Mucosa of gallbladder (tissue), 1 donor: ENCODE results near the gene LRRC75A. TPM values are rescaled to one million over a fixed set of nuclear protein-coding genes. Genes with fewer than 3 reads are reported as not detected.
"Not testable (repeated sequence)": the region's sequence is repeated elsewhere in the genome, so short reads cannot be mapped to it uniquely, and the experiment has no call there.

ENCODE experiments used
- DNase-seq: peaks from one replicate; pipeline ENCODE4 v3.0.0-alpha.2; 2020; ENCODE audit warnings: low spot score
- total RNA-seq: library from RNA; stranded (reverse); gene quantifications from one replicate; pipeline ENCODE4 v1.2.1, GENCODE V29; 2021
- donor health status: DM: no; HTN: no; CAD: no.

LRRC75A gene
- total RNA-seq, 1 donor from 2014 or later = 7.0 TPM

DNA sequence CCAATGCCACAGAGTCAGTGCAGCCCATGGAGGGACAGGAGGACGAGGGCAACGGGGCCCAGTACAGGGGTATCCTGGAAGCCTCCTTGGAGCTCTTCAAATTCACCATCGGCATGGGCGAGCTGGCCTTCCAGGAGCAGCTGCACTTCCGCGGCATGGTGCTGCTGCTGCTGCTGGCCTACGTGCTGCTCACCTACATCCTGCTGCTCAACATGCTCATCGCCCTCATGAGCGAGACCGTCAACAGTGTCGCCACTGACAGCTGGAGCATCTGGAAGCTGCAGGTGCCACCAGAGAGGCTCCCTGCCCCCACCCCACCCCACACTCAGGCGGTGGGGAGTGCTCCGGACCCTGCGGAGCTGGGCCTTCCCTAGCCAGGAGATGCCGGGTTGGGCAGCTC, 60.0 kb downstream of the LRRC75A start:
- DNase-seq = no peak

DNA sequence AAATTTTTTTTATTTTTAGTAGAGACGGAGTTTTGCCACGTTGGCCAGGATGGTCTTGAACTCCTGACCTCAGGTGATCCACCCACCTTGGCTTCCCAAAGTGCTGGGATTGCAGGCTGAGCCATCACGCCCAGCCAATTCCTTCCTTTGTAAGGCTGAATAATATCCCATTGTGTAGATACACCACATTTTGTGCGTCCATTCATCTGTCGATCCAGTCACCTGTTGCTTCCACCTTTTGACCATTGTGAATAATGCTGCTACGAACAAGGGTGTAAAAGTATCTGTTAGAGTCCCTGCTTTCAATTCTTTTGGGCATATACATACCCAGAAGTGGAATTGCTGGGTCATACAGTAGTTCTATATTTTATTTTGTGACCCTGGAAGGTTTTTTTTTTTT, 61.3 kb downstream of the LRRC75A start:
- no peak for DNase-seq

DNA sequence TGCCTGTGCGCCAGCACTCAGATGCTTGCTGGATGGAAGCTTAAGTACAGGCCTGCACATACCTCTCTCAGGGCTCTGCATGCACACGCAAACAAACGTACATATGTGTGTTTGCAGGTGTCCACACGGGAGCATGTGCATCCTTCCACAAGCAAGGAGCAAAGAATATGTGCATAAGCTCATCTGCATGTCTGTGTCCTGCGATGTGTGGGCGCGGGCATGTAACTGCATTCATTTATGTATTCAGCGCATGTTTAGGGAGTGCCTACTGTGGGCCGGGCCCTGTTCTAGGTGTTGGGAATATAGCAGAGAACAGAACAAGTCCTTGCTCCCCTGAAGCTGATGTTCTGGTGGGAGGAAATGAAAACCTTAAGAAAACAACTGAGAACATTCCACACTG, 62.9 kb downstream of the LRRC75A start:
- DNase-seq = no peak

DNA sequence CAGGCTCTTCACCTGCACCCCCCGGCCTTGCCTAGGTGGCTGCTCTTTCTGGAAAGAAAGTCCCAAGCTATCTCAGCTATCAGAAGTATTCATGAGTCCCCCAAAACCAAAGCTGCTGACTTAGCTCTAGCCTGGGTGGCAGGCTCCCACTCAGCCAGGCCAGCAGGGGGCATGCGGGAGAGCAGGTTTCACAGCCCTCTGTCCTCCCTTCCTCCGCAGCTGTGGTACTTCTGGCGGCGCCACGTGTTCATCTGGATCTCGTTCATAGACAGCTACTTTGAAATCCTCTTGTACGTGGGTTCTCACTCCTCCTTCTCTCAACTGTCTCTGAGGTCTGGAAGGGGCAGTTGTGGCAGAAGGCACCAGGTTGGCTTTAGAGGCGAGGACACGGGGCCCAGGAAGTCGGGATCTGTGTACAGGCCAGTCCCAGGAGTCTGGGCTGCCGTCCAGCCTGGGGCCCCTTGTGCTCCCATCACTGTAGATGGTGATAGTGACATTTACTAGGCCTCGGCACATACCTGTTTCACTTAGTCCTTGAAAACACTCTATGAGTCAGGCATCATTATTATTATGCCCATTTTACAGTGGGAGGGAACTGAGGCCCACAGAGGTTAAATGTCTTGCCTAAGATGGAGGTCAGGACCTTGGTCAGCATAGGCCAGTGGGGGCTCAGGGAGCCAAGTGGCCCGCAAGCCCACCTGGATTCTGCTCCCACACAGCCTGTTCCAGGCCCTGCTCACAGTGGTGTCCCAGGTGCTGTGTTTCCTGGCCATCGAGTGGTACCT, 63.7 kb downstream of the LRRC75A start:
- DNase-seq = peak; percentile 47

DNA sequence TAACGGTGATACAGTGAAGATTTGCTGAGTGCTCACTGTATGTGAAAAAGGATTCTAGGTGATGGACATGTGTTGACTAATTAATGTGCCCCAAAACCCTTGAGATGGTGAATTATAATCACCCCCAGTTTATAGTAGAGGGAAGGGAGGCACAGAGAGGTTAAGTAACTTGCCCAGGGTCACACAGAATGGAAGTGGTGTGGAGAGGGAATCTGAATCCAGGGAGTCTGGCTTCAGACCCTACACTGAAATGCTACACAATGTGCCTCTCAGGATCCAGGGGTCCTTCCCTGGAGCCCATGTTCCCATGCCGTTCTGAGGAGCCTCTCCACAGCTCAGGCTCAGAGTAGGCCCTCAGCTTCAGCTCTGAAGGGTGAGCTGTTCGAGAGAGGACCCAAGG, 65.0 kb downstream of the LRRC75A start:
- no peak for DNase-seq

DNA sequence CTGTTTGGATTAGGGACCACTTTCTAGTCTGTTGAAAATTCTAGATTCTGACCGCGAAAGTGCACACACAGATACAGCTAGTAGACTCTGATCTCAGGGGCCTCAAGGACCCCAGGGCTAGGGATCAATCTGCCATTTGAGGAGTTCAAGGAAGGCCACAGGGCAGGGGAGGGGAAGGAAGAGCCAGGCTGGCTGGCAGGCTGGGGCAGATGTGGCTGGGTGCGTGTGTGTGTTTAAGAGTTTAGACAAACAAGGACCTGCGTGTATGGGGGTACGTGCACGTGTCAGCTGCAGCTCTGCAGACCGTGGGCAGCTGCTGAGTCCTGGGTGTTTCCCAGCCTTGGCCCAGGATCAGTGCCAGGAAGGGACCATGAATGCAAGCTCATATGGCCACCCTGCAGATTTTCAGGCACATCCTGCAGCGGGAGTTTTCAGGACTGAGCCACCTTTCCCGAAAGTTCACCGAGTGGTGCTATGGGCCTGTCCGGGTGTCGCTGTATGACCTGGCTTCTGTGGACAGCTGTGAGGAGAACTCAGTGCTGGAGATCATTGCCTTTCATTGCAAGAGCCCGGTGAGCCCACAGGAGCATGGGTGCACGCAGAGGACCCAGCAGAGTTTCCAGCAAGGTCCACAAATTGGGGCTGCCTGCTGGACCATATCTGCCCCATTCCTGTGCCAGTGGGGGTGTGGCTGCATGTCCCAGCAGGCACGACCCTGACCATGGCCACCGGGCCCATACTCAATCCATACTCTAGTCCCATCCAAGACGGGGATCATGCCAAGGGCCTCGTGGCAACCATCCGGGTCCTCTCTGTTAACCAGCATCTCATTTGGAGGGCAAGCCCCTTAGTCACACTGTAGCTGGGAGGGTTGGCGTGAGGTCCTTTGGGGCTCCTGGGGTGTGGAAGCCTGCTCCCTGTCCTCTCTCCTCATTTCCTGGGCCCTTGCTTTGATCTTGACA, 66.0 kb downstream of the LRRC75A start:
- no peak for DNase-seq

DNA sequence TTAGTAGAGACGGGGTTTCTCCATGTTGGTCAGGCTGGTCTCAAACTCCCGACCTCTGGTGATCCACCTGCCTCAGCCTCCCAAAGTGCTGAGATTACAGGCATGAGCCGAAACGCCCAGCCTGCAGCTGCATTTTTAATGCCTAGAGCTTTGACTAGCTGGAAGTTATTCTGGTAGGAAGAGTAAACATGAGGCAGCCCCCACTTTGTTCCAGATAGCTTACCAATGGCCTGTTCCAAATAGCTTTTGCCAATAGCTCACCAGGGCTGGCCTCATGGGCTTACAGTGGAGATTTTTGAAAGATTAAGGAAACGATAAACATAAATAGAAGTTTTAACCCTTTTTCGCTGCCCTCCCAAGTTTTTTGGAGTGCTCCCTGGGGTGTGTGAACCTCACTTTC, 66.8 kb downstream of the LRRC75A start:
- no peak for DNase-seq

DNA sequence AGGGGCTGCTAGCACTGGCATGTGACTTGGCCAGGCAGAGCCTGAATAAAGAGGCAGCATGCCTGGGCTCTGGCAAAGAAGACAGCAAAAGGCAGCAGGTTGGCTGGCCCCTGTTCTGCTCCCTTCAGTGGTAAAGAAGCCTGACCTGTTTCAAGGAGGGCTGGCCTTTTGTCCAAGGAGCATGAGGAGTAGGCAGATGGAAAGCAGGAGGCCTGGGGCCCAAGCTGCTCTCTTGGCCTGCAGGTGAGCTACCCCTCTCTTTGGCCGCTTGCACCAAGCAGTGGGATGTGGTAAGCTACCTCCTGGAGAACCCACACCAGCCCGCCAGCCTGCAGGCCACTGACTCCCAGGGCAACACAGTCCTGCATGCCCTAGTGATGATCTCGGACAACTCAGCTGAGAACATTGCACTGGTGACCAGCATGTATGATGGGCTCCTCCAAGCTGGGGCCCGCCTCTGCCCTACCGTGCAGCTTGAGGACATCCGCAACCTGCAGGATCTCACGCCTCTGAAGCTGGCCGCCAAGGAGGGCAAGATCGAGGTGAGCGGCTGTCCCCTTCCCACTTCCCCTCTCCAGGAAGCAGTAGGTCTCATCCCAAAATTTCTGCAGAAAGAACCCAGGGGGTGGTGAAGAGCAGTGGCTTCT, 68.6 kb downstream of the LRRC75A start:
- DNase-seq = no peak

DNA sequence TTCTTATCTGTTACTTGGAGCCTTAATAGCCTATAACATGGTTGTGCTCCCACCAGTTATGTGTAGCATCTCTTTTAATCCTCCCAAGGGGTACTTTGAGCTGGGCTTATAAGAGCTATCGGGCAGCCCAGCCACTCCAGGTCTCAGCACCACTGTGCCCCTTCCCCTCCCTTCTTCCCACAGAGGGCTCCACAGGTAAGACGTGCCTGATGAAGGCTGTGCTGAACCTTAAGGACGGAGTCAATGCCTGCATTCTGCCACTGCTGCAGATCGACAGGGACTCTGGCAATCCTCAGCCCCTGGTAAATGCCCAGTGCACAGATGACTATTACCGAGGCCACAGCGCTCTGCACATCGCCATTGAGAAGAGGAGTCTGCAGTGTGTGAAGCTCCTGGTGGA, 69.6 kb downstream of the LRRC75A start:
- no peak for DNase-seq

DNA sequence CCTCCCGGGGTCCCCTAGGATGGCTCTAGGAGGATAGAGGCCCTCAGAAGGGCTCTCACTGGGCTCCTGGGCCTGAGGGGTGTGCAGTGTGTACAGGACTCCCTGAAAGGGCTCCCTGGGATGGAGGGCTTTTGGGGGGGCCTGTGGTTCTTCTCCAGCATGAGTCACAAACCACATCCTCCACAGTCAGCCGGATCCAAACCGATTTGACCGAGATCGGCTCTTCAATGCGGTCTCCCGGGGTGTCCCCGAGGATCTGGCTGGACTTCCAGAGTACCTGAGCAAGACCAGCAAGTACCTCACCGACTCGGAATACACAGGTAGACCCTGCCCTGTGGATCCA, 72.1 kb downstream of the LRRC75A start:
- DNase-seq = no peak

DNA sequence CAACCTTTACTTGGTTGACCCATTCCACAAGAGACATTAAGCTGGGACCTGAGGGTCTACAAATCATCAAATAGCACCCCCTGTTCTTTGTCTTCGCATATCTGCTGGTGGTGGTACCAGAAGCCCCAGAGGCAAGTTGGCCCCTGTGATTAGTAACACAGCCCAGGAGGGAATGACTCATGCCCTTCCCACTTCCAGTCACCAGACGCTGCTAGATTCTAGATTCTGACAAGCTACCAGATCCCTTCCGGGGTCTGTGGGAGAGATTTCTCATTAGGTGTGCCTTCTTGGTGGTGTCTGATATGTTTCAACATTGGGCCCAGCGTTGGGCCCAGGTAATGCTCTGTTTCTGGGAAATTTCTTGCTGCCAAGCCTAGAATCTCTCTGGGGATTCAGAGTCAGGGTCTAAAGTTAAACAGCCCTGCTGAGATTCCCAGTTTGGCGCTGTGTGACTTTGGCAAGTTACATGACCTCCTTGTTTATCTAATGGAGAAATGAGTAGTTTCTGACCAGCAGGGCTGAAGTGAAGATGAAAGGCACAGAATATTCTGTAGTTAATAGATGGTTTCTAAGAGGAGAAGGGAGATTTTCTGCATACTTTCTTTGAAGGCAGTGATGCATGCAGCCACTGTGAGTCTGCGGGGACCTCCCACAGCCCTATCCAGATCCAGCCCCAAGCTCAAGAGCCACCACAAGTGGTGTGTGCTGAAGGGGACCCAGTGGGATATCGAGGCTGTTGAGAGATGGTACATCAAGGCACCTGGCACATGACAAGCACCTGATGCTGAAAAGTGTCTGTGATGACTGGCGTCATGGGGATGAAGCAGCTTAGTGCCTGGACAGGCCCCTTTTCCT, 72.7 kb downstream of the LRRC75A start:
- DNase-seq = no peak

DNA sequence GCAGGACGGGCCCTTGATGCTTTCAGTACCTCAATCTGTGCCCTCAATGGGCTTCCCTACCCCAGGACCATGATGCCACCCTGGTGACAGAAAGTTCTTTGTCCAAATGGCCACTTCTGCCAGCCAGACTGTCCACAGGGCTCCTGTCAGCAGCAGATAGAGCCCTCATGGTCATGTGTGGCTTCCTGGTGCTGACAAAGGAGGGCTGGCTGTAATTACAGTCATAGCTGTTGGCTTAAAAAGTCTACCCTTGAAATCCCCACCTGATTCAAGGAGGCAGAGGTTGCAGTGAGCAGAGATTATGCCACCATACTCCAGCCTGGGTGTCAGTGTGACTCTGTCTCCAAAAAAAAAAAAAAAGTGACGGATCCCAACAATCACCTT, 73.3 kb downstream of the LRRC75A start:
- no peak for DNase-seq

DNA sequence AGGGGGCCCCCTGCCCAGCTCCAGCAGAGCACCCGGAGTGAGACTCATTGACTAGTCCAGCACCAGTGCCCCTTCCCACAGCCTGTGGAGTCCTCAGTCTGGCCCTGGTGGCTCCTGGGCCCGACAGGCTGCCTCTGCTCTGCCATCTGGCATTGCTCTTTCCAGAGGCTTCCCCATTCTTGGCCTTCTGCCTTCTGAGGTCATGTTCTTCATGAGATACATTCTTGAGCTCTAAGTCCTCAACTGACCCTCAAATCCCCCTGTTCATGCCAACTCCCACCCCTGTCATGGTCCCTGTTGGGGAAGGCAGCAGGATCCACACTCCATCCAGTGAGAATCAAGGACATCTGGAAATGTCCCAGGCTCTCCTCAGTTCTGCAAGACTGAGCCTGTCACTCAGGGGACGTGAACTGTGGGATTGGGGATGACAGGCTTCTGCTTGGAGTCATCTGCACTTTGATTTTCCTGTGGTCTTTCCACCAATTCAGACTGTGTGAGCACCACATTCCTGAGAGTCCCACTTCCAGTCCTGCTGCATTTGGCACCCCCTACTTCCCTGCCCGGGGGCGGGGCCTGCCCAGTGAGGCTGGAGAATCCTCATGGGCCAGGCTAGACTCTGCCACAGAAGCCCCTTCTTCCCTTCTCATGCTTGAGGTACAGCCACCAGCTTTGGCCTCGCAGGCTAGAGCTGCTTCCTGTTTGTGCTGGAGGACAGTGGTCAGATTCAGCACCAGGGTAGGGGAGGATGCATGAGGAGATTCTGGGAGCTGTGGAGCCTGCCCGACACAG, 73.9 kb downstream of the LRRC75A start:
- DNase-seq = no peak

DNA sequence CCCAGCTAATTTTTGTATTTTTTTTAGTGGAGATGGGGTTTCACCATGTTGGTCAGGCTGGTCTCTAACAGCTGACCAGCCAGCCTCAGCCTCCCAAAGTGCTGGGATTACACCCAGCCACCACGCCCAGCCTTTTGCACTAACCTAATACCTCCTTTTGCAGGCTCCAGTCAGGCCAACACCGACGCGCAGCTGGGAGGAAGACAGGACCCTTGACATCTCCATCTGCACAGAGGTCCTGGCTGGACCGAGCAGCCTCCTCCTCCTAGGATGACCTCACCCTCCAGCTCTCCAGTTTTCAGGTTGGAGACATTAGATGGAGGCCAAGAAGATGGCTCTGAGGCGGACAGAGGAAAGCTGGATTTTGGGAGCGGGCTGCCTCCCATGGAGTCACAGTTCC, 74.6 kb downstream of the LRRC75A start:
- DNase-seq = no peak

DNA sequence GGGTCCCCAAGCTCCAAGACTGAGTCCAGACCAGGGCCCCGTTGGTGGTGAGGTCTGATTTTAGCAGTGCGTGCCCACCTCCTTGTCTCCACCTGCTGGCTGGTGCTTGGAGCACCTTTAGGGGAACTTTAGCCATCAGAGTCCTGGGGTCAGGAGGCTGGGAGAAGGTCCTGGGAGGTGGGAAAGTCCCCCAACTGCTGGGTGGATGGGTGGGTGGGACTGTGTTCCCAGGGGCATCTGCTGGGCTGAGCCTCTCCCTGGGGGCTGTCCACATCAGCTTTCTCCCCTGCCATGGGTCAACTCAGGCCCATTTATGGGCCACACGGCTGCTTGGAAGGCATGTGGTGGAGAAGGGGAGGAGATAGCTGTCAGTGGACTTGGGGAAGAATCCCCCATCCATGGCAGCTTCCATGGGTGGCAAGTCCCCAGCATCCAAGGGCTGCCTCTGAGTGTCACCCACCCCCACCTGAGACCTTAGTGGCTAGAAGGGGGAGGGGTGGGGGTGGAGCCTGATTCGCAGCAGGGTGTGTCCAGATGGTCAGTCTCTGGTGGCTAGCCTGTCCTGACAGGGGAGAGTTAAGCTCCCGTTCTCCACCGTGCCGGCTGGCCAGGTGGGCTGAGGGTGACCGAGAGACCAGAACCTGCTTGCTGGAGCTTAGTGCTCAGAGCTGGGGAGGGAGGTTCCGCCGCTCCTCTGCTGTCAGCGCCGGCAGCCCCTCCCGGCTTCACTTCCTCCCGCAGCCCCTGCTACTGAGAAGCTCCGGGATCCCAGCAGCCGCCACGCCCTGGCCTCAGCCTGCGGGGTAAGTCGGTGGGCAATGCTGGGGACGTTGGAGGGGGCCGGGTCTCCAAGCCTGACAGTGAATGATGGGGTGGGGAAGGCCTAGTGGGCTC, 76.7 kb downstream of the LRRC75A start, which contains the start of gene TRPV2:
Gene TRPV2, plus strand, starts transcription at position 541 of the 894 bp plus-strand sequence. CDS start 2,098 bp downstream, outside the sequence.
- DNase-seq = no peak

DNA sequence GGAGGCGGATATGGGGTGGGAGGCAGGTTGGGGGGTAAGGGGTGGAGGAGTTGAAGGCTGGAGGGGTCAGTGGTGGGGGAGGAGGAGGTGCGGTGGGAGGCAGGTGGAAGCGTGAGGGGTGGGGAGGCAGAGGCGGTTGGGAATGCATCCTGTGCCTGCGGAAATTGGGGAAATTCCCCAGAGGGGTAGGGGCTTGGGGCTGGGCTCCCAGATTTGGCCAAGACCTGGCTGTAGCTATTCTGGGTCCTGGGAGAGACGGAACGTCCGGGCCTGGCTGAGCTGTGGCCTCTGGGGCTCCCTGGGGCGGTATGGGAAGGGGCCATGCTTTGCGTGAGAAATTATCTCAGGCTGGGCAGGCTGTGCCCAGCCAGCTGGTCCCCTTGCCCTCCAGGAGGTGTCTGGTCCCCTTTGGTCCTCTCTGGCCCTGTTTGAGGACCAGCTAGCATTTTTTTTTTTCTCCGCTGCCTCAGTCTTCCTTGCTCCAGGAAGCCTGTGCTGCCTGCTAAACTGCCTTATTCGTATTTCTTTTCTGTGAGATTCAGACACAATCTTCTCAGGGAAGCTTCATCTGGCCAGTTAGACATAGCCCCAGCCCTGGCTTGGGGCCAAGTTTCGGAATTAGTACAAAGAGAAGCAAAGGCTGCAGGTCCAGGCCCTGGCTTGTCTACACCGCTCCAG, 83.9 kb downstream of the LRRC75A start:
- DNase-seq = peak; percentile 77

DNA sequence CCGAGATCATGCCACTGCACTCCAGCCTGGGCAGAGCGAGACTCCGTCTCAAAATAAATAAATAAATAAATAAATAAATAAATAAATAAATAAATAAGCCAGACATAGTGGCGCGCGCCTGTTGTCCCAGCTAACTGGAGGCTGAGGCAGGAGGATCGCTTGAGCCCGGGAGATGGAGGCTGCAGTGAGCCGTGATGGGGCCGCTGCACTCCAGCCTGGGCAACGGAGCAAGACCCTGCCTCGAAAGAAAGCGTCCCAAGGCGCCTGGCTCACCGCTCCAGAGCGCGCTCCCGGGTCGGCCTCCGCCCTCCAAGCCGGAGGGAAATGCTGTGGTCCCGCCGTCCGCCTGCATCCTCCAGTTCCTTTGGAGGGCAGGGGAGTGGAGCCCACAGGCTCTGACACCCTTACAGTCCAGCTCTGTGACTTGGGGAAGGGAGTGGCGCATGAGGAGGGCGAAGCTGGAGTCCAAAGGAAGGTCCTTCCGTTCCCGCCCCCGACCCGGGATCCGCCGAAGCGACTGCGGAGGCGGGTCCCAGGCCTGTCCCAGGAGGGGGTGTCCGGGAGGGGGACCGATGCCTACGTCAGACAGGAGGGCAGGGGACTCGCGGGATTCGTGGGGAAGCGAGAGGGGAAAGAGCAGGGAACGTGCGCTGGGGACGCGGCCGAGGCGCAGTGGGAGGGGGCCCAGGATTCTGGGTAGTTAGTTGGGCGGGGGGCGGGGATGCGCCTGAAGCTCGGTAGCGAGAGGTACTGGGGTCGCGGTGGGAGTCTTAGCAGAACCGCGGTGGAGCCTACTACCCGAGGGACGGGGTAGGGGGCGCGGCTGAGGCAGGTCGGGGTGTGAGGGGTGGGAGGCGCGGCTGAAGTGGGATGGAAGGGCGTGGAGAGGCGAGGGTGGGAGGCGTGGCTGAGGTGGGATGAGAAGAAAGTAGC, 85.0 kb downstream of the LRRC75A start:
- DNase-seq = no peak

DNA sequence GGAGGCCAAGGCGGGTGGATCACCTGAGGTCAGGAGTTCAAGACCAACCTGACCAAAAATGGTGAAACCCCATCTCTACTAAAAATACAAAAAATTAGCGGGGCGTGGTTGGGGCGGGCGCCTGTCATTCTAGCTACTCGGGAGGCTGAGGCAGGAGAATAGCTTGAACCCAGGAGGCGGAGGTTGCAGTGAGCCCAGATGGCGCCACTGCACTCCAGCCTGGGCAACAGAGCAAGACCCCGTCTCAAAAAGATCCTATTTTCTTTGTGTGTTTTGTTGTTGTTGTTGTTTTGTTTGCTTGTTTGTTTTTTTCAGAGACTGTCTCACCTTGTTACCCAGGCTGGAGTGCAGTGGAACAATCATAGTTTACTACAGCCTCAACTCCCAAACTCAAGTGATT, 88.1 kb downstream of the LRRC75A start:
- DNase-seq = not testable (repeated sequence)
